ENCODE measurements around the gene CCDC90B.

CCDC90B gene

DNA sequence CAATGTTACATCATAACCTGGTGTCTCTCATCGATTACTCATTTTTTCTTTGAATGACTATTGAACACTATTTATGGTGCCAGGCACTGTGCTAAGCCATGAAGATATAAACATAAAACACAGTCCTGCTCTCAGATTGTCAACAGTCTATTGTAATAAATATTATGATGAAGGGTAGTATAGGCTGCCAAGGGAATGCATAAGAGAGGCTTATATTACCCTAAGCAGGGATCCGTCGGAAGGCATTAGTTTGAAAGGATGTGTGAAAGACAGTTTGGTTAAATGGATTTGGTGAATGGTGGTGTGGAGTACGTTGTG, 7.2 kb upstream of the CCDC90B start:
- no peaks in the 10 kb centered on the region for H4K20me1 ChIP-seq (ENCODE audit: control insufficient read depth, insufficient read depth, low read depth, low read length)
- no peak overlapping the region for H3K27ac ChIP-seq (ENCODE audit: low read depth, low read length)
- no peak overlapping the region for H3K4me3 ChIP-seq (ENCODE audit: low read length)
- TF ChIP-seq, protein P1, sequence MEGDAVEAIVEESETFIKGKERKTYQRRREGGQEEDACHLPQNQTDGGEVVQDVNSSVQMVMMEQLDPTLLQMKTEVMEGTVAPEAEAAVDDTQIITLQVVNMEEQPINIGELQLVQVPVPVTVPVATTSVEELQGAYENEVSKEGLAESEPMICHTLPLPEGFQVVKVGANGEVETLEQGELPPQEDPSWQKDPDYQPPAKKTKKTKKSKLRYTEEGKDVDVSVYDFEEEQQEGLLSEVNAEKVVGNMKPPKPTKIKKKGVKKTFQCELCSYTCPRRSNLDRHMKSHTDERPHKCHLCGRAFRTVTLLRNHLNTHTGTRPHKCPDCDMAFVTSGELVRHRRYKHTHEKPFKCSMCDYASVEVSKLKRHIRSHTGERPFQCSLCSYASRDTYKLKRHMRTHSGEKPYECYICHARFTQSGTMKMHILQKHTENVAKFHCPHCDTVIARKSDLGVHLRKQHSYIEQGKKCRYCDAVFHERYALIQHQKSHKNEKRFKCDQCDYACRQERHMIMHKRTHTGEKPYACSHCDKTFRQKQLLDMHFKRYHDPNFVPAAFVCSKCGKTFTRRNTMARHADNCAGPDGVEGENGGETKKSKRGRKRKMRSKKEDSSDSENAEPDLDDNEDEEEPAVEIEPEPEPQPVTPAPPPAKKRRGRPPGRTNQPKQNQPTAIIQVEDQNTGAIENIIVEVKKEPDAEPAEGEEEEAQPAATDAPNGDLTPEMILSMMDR (IDR thresholded peaks at IDR 0.05; ENCODE audit: low read depth, low read length, poor library complexity, severe bottlenecking): no peak
- TF ChIP-seq EZH2phosphoT487 (IDR thresholded peaks at IDR 0.05; ENCODE audit: borderline replicate concordance, low read length): no peak
- H3K9me3 ChIP-seq (ENCODE audit: control insufficient read depth, insufficient read depth, low read length): no peaks in the 10 kb centered on the region
- H3K36me3 ChIP-seq (ENCODE audit: control insufficient read depth, low read length): no peaks in the 10 kb centered on the region
- no peaks in the 10 kb centered on the region for H3K9me2 ChIP-seq (replicated peaks; ENCODE audit: control insufficient read depth, low read length)
- H3K79me2 ChIP-seq (ENCODE audit: control insufficient read depth, low read length): no peaks in the 10 kb centered on the region
- peaks cover 27% of the 10 kb centered on the region for H3K4me1 ChIP-seq (ENCODE audit: control insufficient read depth, low read length)
- H3F3A ChIP-seq (ENCODE audit: control insufficient read depth, insufficient read depth): peaks cover 9% of the 10 kb centered on the region
- H3K4me2 ChIP-seq (ENCODE audit: low read length): no peak overlapping the region
- no peaks in the 10 kb centered on the region for H3K27me3 ChIP-seq (ENCODE audit: control insufficient read depth, low read length)

DNA sequence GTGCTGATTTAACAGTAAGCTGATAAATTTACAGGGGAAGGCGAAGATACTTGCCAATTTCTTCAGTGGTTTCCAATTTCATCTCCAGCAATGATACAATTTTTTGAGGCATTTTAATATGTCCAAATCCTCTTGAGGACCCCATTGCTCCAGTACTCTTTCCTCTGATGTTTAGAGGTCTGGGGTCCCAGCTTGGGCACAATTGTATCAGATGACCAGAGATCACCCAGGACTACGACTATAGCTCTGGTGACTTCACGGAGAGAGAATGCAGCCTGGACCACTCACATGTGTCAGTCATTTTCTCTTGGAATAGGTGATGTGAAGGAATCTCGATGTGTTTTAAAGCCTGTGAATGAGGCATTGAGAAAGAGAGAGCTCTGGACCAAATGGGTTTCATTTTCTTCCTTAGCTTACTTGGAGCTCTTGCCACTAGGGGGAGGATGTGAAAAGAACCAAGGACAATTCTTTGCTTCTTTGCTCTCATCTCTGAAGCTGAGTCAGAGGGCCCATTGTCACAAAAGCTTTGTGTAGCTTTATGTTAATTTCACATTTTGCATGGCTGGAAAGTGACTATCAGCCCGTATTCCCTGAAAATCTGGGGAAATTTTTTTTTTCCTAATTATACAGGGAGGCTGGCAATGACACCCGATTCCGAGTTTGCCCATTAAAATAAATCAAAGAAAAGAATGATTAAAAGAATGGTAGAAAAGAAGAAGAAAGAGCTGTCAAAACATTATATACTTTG, 6.7 kb upstream of the CCDC90B start:
- Histone ChIP-seq H3K9me2 (replicated peaks; ENCODE audit: control insufficient read depth, low read length) (no peaks in the 10 kb centered on the region), H3K27ac (ENCODE audit: low read depth, low read length) (no peak overlapping the region), H3K4me2 (ENCODE audit: low read length) (peak overlapping the region; percentile 52), H3K9me3 (ENCODE audit: control insufficient read depth, insufficient read depth, low read length) (no peaks in the 10 kb centered on the region), H3K79me2 (ENCODE audit: control insufficient read depth, low read length) (no peaks in the 10 kb centered on the region), H4K20me1 (ENCODE audit: control insufficient read depth, insufficient read depth, low read depth, low read length) (no peaks in the 10 kb centered on the region), H3F3A (ENCODE audit: control insufficient read depth, insufficient read depth) (peaks cover 12% of the 10 kb centered on the region), H3K36me3 (ENCODE audit: control insufficient read depth, low read length) (no peaks in the 10 kb centered on the region), H3K4me1 (ENCODE audit: control insufficient read depth, low read length) (peaks cover 32% of the 10 kb centered on the region), H3K4me3 (ENCODE audit: low read length) (peak overlapping the region; percentile 37), H3K27me3 (ENCODE audit: control insufficient read depth, low read length) (no peaks in the 10 kb centered on the region)
- TF ChIP-seq, protein P1 (IDR thresholded peaks at IDR 0.05; ENCODE audit: low read depth, low read length, poor library complexity, severe bottlenecking): peak; percentile 75
- TF ChIP-seq EZH2phosphoT487 (IDR thresholded peaks at IDR 0.05; ENCODE audit: borderline replicate concordance, low read length): no peak

GRCh38 chr11:83287631-83288030, 1.5 kb upstream of the CCDC90B start:
- peak overlapping the region; percentile 82 for H3K27ac ChIP-seq (ENCODE audit: low read depth, low read length)
- H4K20me1 ChIP-seq (ENCODE audit: control insufficient read depth, insufficient read depth, low read depth, low read length): no peaks in the 10 kb centered on the region
- peaks cover 17% of the 10 kb centered on the region for H3K36me3 ChIP-seq (ENCODE audit: control insufficient read depth, low read length)
- H3K27me3 ChIP-seq (ENCODE audit: control insufficient read depth, low read length): no peaks in the 10 kb centered on the region
- H3K9me3 ChIP-seq (ENCODE audit: control insufficient read depth, insufficient read depth, low read length): no peaks in the 10 kb centered on the region
- no peaks in the 10 kb centered on the region for H3K9me2 ChIP-seq (replicated peaks; ENCODE audit: control insufficient read depth, low read length)
- H3F3A ChIP-seq (ENCODE audit: control insufficient read depth, insufficient read depth): peaks cover 16% of the 10 kb centered on the region
- TF ChIP-seq, protein P1 (IDR thresholded peaks at IDR 0.05; ENCODE audit: low read depth, low read length, poor library complexity, severe bottlenecking): no peak
- no peak for TF ChIP-seq EZH2phosphoT487 (IDR thresholded peaks at IDR 0.05; ENCODE audit: borderline replicate concordance, low read length)
- H3K4me3 ChIP-seq (ENCODE audit: low read length): peak overlapping the region; percentile 53
- peaks cover 59% of the 10 kb centered on the region for H3K4me1 ChIP-seq (ENCODE audit: control insufficient read depth, low read length)
- H3K4me2 ChIP-seq (ENCODE audit: low read length): peak overlapping the region; percentile 94
- H3K79me2 ChIP-seq (ENCODE audit: control insufficient read depth, low read length): peaks cover 31% of the 10 kb centered on the region
